NCI-H524 treated with DMSO at 0.1 percent for 48 hours (cell line): ENCODE data around the gene CALHM1.
"Not testable (repeated sequence)": the region's sequence is repeated elsewhere in the genome, so short reads cannot be mapped to it uniquely, and the experiment has no call there.

Experiments
- DNase-seq: peaks from one replicate; lab custom pipeline; 2025; lab: John Stamatoyannopoulos, UW

The CALHM1 gene, protein sequence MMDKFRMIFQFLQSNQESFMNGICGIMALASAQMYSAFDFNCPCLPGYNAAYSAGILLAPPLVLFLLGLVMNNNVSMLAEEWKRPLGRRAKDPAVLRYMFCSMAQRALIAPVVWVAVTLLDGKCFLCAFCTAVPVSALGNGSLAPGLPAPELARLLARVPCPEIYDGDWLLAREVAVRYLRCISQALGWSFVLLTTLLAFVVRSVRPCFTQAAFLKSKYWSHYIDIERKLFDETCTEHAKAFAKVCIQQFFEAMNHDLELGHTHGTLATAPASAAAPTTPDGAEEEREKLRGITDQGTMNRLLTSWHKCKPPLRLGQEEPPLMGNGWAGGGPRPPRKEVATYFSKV

DNA sequence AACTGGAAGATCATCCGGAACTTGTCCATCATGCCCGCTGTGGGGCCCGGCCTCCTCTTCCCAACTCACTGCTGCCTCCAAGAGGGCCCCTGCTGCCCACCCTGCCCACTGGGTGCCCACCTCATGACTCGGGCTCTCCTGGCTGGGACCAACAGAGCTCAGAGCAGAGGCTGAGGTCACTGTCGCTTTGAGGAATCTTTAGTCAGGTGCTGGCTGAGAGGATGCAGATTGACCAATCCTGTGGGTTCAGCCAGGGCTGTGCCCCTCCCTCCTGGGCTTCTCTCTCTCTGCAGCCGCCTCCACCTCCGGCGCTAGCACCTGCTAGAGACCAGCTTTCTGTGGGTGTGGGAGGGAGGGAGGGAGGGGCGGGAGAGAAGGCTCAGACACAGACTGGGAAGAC, at the start of gene CALHM1:
CALHM1 (minus strand) TSS at position 181 of the 400 bp plus-strand sequence; CDS start at position 32, 149 bp downstream.
- no peak for DNase-seq

DNA sequence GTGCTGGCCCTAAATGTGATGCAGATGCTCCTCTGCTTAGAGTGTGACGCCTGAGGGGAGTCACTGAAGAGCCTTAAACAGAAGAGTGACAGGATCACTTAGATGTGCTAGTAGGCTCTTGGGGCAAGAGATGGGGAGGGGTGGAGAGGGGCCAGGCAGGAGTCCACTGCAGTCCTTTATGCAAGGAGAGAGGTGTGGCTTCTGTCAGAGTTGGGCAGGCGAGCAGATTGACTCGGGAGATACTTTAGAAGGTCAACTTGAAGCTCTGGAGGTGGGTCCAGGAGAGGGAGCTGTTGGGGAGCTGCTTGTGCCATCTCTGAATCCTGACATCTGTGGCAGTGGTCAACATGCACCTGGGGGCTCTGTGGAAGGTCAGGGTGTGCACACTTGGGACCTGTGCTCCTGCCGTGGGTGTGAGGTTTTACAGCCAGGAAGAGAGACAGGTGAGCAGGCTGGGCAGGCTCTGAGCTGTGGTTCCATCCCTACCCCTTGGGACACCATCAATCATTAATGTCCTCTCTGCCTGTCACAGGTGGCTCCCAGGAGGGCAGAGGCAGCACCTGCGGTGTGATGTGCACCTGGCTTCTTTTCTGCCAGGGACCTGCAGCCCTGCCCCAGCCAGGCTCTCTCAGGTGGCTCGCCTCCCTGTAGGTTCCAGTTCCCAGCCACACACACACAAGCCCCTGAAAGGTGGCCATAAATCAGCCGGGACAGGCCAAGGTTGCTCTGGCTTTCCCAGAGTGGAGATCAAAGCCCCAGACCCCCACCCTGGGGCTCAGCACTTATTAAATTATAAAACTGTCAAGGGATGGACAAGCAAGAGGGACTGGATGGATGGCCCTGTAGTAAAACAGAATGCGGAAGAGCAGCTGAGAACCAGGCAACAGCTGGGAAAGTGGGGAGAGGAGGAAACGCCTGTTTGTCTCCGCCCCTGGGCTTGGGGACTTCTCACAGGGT, 48.8 kb upstream of the CALHM1 start:
- DNase-seq = no peak

DNA sequence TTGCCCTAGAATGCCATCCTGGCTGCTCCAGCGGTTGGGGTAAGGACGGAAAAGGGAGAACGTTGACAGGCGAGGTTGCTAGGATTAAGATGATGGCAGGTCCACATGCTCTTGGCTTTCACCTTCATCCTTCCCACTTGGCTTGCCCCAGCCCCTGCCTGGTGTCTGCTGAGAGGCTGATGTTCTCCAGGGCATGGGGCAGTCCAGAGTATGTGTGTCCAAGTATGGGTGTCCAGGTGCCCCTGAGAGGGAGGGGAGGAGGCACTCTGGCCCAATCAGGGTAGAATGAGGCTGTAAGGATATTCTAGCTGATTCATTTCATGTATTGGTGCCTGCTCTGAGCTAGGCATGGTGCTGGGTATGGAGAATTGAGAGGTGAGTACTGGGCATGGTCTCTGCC, 47.4 kb upstream of the CALHM1 start:
- no peak for DNase-seq

DNA sequence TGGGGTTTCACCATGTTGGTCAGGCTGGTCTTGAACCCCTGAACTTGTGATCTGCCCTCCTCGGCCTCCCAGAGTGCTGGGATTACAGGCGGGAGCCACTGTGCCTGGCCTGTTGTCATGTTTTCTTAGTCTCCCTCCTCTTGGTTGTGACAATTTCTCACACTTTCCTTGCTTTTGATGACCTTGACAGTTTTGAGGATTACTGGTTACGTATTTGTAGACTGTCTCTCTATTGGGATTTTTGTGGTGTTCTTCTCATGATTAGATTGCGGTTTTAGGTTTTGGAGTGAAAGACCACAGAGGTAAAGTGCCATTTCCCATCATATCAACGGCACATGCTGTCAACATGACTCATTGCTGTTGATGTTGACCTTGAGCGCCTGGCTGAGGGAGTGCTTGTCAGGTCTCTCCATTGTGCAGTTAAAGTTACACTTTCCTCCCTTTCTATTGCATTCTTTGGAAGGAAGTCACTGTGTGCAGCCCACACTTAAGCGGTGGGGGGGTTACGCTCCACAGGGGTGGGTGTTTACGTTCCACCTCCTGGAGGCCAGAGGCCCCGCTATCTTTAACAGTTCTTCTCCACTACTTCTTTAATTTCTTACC, 45.6 kb upstream of the CALHM1 start:
- DNase-seq = no peak

DNA sequence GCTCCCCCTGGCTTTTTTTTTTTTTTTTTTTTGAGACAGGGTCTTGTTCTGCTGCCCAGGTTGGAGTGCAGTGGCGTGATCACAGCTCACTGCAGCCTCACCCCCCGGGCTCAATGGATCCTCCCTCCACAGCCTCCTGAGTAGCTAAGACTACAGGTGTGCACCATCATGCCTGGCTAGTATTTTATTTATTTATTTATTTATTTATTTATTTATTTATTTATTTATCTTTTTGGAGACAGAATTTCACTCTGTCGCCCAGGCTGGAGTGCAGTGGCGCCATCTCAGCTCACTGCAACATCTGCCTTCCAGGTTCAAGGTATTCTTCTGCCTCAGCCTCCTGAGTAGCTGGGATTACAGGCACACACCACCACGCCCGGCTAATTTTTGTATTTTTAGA, 45.1 kb upstream of the CALHM1 start:
- DNase-seq = not testable (repeated sequence)

DNA sequence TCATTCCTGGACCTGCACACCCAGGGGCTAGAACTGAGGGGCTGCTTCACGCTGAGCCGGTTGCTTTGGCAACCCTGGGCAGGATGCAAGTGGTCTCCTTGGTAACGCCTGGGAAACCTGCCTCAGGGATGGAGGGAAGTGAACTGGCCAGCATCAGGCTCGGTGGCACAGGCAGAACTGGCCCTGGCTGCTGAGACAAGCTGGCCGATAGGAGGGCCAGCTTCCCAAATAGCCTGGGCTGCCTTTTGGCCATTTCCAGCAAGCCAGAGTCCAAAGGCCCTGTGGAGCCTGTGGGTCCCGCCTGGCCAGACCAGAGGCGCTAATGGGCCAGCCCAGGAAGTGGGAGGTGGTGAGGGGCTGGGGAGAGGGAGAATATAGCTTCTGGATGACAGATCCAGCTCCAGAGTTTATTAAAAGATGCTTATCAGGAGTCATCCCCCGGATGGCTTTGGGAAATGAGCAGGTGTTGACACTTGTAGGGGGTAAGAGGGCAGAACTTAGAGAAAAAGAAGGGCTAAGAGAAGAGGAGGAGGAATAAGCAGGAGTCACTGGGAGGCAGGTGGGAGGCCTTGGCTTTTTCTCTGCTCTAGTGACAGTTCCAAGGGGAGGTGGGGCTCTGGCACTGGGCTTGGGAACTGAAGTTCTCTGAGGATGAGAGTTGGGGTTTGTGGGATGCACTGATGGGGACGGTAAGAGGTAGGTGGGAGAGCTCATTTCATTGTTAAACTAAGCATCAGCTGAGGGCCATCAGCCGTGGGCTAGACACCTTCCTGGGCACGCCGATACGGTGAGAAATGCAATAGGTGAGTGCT, 44.4 kb upstream of the CALHM1 start:
- DNase-seq = no peak

DNA sequence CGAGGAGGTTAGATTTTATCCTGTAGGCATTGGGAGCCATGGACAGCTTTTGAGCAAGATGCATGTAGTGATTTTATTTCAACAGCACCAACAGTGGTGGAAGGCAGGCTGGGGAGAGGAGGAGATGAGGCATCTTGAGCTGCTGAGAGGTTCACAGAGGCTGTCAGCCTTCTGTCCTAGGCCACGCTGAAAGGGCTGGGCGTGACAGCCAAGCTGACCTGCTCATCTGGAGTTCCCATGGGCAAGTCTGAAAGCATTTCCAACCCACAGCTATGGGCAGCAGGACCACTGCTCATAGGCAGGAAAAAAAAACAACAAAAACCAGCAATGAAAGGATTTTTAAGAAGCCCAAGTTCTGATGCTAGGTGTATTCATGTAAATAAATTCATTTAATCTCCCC, 42.5 kb upstream of the CALHM1 start:
- DNase-seq = no peak

DNA sequence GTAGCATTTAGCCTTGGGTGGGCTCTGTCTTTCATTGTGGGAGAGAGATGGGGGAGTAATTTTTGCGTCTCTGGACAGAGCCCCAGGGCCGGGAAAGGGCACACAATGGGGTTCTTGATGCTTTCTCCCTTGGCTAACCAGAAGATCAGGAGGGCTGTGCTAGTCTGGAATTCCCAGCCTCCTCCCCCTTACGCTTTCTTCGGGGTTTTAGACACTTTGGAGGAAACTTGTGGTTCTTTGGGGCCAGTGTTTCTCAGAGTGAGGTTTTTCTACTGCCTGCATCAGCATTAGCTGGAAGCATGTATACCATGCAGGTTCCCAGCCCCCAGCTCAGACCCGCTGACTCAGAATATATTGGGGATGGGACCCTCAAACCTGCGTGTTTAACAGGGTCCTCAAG, 41.8 kb upstream of the CALHM1 start:
- DNase-seq = no peak

DNA sequence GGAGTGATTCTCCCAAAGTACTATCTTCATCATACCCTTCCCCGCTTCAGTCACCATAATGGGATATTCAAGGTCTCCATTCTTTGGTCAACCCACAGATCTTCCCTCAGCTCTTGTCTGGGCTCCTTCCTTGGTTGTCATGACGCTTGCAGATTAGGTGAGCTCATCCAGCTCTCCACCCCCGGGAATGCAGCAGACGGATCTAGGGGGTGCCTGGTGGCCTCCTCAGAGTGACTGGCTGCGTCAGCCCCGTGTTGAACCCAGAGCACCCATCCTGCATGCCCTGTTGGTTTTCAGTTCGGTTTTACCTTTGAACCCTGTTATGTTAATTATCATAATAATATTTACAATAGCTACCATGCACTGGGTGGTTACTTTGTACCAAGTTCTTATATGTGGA, 41.2 kb upstream of the CALHM1 start:
- no peak for DNase-seq

DNA sequence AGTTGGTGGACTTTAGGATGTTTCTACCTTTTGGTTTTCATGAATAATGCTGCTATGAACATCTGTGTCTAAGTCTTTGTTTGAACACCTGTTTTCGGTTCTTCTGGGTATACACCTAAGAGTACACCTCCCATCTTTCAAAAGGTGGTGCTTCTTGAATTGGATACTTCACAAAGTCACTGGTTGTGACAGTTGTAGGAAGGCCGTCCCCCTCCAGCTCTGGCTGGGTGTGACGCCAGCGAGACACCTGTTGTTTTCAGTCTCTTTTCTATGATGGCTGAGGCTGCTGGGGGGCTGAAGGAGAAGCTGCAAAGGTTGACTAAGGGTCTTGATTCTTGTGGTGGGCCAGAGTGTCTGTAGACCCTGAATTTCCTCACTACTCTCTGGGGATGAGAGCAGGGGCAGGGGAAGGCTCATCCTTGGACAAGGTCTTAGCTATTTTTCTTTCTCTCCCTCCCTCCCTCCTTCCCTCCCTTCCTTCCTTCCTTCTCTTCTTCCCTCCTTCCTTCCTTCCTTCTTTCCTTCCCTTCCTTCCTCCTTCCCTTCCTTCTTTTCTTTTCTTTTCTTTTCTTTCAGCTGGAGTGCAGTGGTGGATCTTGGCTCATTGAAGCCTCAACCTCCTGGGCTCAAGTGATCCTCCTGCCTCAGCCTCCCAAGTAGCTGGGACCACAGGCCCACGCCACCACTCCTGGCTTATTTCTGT, 40.4 kb upstream of the CALHM1 start:
- DNase-seq = no peak

DNA sequence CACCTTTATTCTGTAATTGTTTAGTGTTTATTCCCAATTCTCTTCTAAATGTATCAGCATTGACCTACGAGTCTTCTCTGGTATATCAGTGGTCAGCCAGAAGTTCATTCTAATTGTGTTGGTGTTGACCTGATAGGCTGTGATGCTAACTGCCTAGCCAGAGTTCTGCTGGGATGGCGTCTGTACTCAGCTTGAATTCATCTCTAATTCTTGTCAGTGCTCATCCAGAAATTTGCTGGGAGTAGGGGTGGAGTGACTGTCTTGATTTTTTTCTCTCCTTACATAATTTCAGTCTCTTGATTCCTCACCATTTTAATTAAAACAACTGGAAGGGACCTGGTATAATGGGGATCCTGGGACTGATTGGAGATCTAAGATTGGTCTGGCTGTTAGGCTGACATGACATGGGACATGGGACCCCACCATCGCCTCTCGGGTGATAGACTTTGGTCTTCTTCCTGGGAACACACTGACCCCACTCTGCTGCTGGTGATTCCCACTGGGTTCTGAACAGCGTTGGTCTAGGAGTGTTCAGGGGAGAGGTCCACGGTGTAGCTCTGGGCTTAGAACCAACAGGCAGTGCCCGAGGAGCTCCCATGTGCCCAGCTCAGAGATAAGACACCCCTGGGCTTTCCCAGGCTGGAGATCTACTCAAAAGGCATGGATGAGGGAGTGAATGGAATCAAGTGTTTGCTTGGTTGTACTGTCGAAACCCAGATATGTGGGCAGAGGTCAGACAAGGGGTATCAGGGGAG, 38.6 kb upstream of the CALHM1 start:
- DNase-seq = no peak

DNA sequence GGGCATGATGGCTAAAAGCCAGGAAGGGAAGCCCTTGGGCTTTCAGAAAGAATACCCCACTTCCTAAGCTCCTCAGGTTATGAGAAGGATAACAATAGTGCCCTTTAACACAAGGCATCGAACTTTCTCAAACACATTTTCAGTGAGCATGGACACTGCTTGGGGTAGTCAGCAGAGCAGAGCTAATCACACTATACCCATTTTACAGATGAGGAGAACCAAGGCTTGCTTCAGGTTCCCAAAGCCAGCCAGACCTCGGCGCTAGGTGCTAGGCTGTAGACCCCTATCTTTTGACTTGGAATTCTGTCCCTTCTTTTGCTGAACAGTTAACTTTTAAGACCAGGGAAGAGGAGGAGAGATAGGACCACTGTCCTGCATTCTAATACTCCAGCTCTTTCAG, 36.6 kb upstream of the CALHM1 start:
- DNase-seq = no peak

DNA sequence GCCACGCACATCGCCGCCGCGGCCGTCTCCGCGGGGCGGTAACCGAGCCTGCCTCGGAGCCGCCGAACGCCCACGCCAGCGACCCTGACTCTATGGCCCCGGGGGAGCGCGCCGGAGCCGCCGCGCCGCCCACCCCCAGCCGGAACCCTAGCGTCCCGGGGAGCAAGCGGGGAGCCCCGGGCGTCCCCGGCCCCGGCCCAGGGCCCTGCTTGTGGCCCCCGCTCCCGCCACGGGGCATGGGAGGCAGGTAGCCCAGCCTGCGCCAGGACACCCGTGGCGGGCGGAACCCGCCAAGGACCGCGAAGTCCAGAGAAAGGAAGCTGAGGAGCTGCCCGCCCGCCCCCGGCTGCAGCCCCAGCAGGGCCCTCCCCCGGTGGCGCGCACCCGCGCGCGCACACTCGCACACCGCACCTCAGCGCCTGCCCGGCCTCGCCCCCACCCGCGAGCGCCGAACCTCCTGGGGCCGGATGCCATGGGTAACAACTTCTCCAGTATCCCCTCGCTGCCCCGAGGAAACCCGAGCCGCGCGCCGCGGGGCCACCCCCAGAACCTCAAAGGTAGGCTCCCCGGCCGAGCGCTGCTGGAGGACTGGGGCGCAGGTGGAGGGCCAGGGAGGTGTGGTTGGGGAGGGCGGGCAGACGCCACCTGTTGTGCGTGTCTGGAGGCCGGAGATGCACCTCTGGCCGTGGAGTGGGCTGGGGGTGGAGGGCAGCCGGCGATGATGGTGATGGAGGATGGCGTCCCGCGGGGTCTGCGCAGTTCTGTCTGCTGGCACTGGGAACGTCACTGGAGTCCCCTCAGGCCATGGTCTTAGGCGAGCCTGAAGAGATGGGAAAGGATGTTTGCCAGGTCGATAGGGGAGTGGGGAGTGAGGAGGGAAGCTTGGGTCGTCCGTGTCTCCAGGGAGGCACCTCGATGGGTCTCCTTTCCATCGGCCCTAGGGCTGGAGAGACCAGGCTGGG, 35.5 kb upstream of the CALHM1 start:
- DNase-seq = no peak

DNA sequence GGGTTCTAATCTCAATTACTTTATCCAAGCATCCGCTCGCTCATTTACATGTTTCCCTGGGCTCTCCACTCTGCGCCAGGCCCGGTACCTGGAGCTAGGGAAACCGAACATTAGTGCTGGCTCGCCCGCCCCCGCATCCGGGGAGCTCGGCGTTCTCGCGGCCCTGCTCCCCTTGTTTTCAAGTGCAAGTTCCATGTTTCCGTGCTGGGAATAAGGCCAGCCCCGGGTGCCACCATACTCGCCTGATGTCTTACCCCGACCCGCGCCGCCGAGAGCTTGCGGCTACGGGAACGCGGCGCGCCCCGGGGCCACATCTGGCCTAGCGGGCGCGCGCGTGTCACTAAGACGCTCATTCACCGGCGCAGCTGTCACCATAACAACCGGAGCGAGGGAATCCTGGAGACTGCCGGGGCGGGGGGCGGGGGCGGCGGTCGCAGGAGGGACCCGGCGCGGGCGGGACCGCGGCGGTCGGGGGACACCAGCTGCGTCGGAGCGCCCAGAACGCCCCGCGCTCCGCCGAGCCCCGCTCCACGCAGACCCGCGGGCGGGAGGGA, 34.7 kb upstream of the CALHM1 start, which contains the start of gene NEURL1:
NEURL1 (plus strand) TSS at position 344 of the 554 bp plus-strand sequence. CDS start 683 bp downstream, outside the sequence.
- DNase-seq = no peak

DNA sequence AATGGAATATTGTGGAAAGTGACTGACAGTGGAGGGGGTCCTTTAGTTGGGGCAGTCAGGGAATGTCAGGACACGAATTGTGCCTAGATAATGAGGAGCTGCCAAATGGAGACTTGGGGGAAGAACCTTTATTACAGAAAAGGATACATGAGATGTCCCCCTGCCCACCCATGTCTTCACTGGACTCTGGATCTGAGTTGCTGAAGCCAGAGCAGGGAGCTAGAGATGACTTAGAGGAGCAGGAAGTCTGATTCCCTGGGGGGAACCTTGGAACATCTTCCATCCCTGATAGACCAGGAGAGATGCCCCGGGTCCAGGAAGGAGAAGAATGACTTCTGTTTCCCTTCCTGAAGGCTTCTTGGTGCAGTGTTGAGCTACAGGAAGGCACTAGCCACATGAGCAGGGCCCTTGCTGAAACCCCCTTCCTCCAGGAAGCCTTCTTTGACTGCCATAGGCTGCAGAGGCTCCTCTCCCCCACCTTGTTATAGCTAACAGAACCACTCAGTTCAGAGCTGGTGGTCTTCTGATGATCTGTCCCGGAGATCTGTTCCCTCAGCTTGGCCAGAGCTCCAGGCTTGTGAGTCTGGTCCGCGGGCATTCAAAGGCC, 34.1 kb upstream of the CALHM1 start:
- DNase-seq = no peak

DNA sequence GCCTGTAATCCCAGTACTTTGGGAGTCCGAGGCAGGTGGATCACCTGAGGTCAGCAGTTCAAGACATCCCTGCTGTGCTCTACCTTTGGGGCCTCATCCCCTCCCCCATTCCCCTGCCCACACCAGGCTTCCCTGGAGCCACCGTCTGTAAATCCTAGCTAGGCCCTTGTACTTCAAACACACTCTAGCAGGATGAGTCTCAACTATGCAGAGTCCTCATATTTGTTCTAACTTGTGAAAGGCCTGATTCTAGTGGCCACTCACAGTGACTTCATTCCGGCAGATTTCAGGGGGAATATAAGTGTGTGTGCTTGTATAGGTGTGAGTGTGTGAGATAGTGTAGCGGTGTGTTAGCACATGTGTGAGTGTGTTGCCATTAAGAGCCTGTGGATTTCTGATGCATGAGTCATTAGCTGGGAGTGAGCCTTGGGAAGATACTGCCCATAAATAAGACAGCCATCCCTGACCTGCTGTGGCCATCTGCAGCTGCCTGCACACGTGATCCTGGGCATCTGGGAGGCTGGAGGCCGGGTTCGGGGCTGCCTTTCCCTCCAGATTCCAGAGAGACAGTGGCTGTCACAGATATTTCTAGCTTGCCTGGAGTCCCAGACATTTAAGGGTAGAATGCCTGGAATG, 33.1 kb upstream of the CALHM1 start:
- DNase-seq = no peak

DNA sequence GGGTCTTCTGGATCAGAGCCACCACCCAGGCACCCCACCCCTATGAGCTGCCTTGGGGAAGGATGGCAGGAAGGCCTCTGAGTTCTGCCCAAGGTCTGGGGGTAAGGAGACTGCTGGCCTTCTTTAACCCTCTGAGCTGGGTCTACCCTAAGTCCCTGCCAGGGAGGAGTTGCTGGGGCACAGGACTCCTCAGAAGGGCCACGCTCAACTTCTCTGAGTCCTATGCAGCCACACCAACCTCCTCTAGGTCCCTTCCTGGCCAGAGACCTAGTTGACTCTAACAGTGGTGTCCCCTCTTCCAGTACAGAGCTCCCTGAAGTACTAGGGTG, 32.2 kb upstream of the CALHM1 start:
- no peak for DNase-seq

DNA sequence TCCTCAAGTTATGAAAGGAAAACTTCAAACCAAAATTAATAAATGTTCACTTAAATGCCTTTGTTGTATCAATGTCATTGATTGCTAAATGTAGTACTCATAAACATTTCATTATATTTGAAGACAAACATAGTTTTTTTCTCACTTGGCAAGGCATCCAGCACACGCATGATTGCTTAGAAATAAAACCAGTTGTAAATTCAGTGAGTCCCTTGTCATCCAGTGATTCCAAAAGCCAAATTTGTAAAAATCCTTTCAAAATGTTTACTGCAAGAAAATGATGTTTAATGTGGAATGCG, 28.7 kb upstream of the CALHM1 start:
- DNase-seq = no peak
